Right lobe of liver (tissue), 6 donors: ENCODE data around the gene PMEPA1. TPM values are rescaled to one million over a fixed set of nuclear protein-coding genes. Genes with fewer than 3 reads are reported as not detected.

Source experiments
- ATAC-seq, 4 donors: fragments of 200-7000 bp; cut with Tn5 transposase; one replicate each; pipeline ENCODE4 v1.9.1; 2020; ENCODE audit warnings: mild to moderate bottlenecking in 4 of 4, moderate library complexity in 4 of 4
- DNase-seq, 3 donors: peaks; one replicate each; pipeline ENCODE4 v3.0.0-alpha.2; 2020
- H3K27ac ChIP-seq, 3 donors: fragments of 200-600 bp; one replicate each; pipeline ENCODE4 v1.8.0; 2022
- H3K27me3 ChIP-seq, 2 donors: fragments of 200-600 bp; one replicate each; pipeline ENCODE4 v1.8.0; 2022
- H3K36me3 ChIP-seq, 4 donors: fragments of 200-600 bp; sonication (generic) in 1 of 4; one replicate each; pipeline versions ENCODE4 v1.5.1 to v1.8.0; 2017 to 2022; ENCODE audit warnings: control low read depth in 1 of 4
- H3K4me1 ChIP-seq, 4 donors: fragments of 200-600 bp; sonication (generic) in 1 of 4; one replicate each; pipeline versions ENCODE4 v1.5.1 to v1.8.0; 2017 to 2022; ENCODE audit warnings: control low read depth in 1 of 4
- H3K4me3 ChIP-seq, 3 donors: fragments of 200-600 bp; one replicate each; pipeline ENCODE4 v1.8.0; 2022
- H3K9me3 ChIP-seq, 4 donors: fragments of 200-600 bp; sonication (generic) in 1 of 4; one replicate each; pipeline versions ENCODE4 v1.5.1 to v1.8.0; 2017 to 2022; ENCODE audit warnings: control low read depth in 1 of 4
- CTCF ChIP-seq, 4 donors: fragments of 200-600 bp in 3 of 4; fragments of 450-650 bp in 1 of 4; IDR thresholded peaks; one replicate each; pipeline versions ENCODE4 v1.5.1 to v1.8.0; 2016 to 2022; ENCODE audit warnings: antibody characterized with exemption in 4 of 4, mild to moderate bottlenecking in 2 of 4
- POLR2A ChIP-seq: fragments of 450-650 bp; IDR thresholded peaks from one replicate; pipeline ENCODE4 v1.6.1; 2017; ENCODE audit warnings: antibody characterized with exemption, mild to moderate bottlenecking
- WGBS: methylation state at CpG from one replicate; pipeline ENCODE4 v1.1.6; 2018; ENCODE audit warnings: low coverage, low lambda C conversion rate; ENCODE audit not compliant: insufficient coverage; ENCODE audit errors: missing lambda C conversion rate; 5-methylcytosine and 5-hydroxymethylcytosine counted together
- intact Hi-C, 2 donors: fragments of 100-400 bp; cut with DNase I; formaldehyde crosslinking; loops; one replicate each; pipeline versions ENCODE4 v1.11.2 to v1.14.1; 2022
- total RNA-seq, 6 experiments: library from RNA; depleted of rRNA in 2 of 6; stranded (reverse); fragments of >200 nt in 2 of 6; fragmentation: NEBNext Ultra II Directional in 3 of 6; extraction: Animal tissue kit (Norgen Biotek cat#: 25700) in 3 of 6; gene quantifications; one replicate each; pipeline versions ENCODE4 v1.1.0 to v1.2.4, GENCODE V29; 2016 to 2023
- donor health status: DM: no; HTN: yes; CAD: no.
- donor health status: DM: no; HTN: no; CAD: no.
- donor health status: DM: no; HTN: no; CAD: no.
- donor health status: DM: no; HTN: yes; CAD: no.
- donor health status: DM: no; HTN: yes; CAD: no.

The PMEPA1 gene
- total RNA-seq, 6 experiments from 2014 or later = 0.50 to 2.3 (median 1.4) TPM

DNA sequence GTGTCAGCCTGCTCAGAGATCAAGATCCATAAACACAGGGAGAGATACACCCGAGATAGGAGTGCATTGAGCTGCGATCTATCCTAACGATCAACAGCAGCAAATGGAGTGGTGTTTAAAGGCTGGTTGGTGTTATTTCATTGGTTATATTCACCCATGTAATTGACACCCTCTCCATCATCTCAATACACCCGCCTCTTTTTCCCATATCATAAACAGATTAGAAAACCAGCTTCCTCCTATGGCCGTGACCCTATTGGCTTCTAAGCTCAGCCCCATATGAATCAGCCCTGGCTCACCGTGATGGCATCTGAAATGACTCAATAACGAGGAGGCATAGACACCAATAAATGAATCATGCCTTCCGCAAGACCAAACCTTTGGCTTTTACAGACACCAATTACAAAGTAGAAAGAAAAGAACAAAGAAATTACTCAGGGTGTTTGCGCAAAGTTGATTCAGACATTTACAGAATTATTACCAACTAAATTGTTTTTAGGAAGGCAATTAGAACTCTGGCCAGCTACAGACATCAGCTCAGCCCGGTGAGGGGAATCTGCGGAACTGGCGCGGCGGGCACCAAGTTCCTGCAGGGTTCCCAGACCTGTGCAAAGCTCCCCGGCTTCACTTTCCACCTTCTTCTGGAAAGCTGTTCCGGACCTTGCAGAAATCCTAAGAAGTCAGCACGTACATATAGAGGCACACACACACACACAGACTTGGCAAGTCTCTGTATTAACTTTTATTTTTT lies 11.5 kb downstream of the PMEPA1 start:
- DNase-seq (no peak), ATAC-seq (peak in 1 of 4 donors; percentile 22)
- no peak overlapping the region for H3K27ac ChIP-seq
- no peaks in the 10 kb centered on the region for H3K9me3 ChIP-seq
- H3K4me3 ChIP-seq = no peak overlapping the region
- 60% methylated on average over 15 of the region's 17 CpGs for WGBS
- no peaks in the 10 kb centered on the region for H3K27me3 ChIP-seq
- no peaks in the 10 kb centered on the region for H3K4me1 ChIP-seq
- intact Hi-C loops = no loop called here
- H3K36me3 ChIP-seq = no peaks in the 10 kb centered on the region
- TF ChIP-seq CTCF (IDR thresholded peaks at IDR 0.05) = no peak
- no peak for TF ChIP-seq POLR2A

DNA sequence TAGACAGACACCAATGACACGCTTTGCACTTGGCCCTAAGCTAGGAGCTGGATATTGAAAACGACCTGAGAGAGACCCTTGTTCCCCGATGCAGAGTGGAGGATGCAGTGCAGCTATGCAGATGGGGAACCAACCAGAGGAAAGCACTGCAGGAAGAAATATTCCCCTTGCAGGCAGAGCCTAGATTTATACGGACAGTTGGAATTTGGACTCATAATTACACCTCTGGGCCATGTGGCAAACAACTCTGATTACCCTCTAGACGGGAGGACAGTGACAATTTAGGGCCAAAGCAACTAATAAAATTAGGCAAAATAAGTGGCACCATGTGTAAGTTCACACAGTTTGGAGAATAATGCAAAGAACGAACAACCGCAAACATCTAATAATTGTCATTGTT lies 12.3 kb downstream of the PMEPA1 start:
- H3K4me1 ChIP-seq = no peaks in the 10 kb centered on the region
- no peak overlapping the region for H3K4me3 ChIP-seq
- ATAC-seq = no peak
- no peak for DNase-seq
- intact Hi-C loops = no loop called here
- H3K9me3 ChIP-seq = no peaks in the 10 kb centered on the region
- WGBS = 53% methylated on average over 7 of the region's 7 CpGs
- H3K27ac ChIP-seq = no peak overlapping the region
- H3K36me3 ChIP-seq = no peaks in the 10 kb centered on the region
- no peaks in the 10 kb centered on the region for H3K27me3 ChIP-seq
- TF ChIP-seq POLR2A (no peak), CTCF (IDR thresholded peaks at IDR 0.05) (no peak)

DNA sequence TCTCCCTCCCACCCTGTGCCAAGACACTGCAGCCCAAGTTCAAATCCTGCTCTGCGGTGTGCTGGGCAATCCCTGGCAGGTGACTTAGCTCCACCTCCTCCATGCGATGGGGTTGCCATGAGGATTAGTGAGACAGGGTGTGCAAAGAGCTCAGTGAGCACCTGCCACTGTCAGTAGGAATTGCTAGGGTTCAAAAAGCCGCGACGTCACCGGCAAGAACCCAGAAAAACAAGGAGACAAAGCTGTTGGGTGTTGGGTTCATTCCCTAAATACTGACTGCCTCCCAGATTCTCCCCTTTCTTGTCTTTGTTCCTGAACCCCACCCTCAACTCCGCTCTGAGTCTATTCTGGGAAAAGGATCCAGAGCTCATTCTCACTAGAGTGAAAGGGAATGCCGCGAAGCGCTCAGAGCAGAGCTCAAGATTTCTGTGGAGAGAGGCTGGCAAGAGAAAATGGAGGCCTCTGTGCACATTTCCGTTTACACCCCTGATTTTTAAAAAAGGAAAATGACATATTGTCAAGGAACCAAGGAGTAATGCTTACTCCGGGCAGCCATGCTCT lies 13.3 kb downstream of the PMEPA1 start:
- no peak for ATAC-seq

GRCh38 chr20:57695940-57696339 lies 13.9 kb downstream of the PMEPA1 start:
- TF ChIP-seq POLR2A (no peak), CTCF (IDR thresholded peaks at IDR 0.05) (no peak)
- intact Hi-C loops = no loop called here
- DNase-seq (no peak), ATAC-seq (no peak)
- H3K4me3 ChIP-seq = no peak overlapping the region
- H3K4me1 ChIP-seq = no peaks in the 10 kb centered on the region
- no peaks in the 10 kb centered on the region for H3K9me3 ChIP-seq
- H3K27me3 ChIP-seq = no peaks in the 10 kb centered on the region
- no peaks in the 10 kb centered on the region for H3K36me3 ChIP-seq
- no peak overlapping the region for H3K27ac ChIP-seq
- no CpG with 5 or more reads among the region's 5 CpGs for WGBS

More for the DNA sequence above, 13.3 kb downstream of the PMEPA1 start:
- no peaks in the 10 kb centered on the region for H3K9me3 ChIP-seq
- intact Hi-C loops = no loop called here
- 78% methylated on average over 9 of the region's 12 CpGs for WGBS
- H3K27ac ChIP-seq = no peak overlapping the region
- DNase-seq = no peak
- no peaks in the 10 kb centered on the region for H3K4me1 ChIP-seq
- H3K36me3 ChIP-seq = no peaks in the 10 kb centered on the region
- H3K27me3 ChIP-seq = no peaks in the 10 kb centered on the region
- TF ChIP-seq POLR2A (no peak), CTCF (IDR thresholded peaks at IDR 0.05) (no peak)
- no peak overlapping the region for H3K4me3 ChIP-seq
